HepG2 (cell line): ENCODE results near the gene PLXNB2. TPM values are rescaled to one million over a fixed set of nuclear protein-coding genes. Genes with fewer than 3 reads are reported as not detected.

Experiments used
- ATAC-seq: fragments of 200-7000 bp; cut with Tn5 transposase; 3 replicates; pipeline ENCODE4 v1.9.1; 2020; ENCODE audit warnings: mild to moderate bottlenecking, moderate library complexity
- BruUV-seq: library from RNA; stranded (reverse); fragments of 400-500 nt; replicated peaks from 2 replicates; lab custom pipeline; 2021; lab: Mats Ljungman, UMichigan
- CTCF ChIA-PET: fragments of 300-600 bp; formaldehyde crosslinking; extraction: SDS; loops from one replicate; lab custom pipeline; 2021; ENCODE audit warnings: low total read pairs, inconsistent platforms, low intra/inter-chr PET ratio; lab: Yijun Ruan, JAX
- POLR2A ChIA-PET: fragments of 350-600 bp; sonication (Branson Sonifier 250); formaldehyde crosslinking; loops from one replicate; lab custom pipeline; 2020; ENCODE audit warnings: antibody characterized with exemption, inconsistent platforms; lab: Yijun Ruan, JAX
- DNase-seq: peaks from one replicate; pipeline ENCODE4 v3.0.0-alpha.2; 2015; ENCODE audit warnings: low spot score
- FAIRE-seq: peaks from 3 replicates; lab custom pipeline; 2011; peaks lifted over from hg19 to GRCh38; lab: Jason Lieb, UNC
- H2AFZ ChIP-seq: one replicate; pipeline ENCODE4 v1.6.1; 2011; ENCODE audit warnings: low read length, inconsistent platforms
- H3K27ac ChIP-seq: fragments of 300-600 bp; 3 replicates; pipeline ENCODE4 v1.8.0; 2011; ENCODE audit warnings: mixed run types, mild to moderate bottlenecking, mixed read lengths, low read length, inconsistent platforms; ENCODE audit not compliant: insufficient read depth; ENCODE audit errors: extremely low read length
- H3K27me3 ChIP-seq, 2 experiments: fragments of 200-600 bp in 1 of 2; 2 replicates in 1 of 2; 3 replicates in 1 of 2; pipeline versions ENCODE4 v1.6.0 to v1.8.0; 2011; ENCODE audit warnings: low read length in 2 of 2, mild to moderate bottlenecking in 2 of 2, moderate library complexity in 2 of 2, inconsistent platforms in 1 of 2; ENCODE audit not compliant: insufficient read depth in 2 of 2, control insufficient read depth in 1 of 2
- H3K36me3 ChIP-seq, 2 experiments: fragments of 200-600 bp in 1 of 2; replicated peaks in 1 of 2; 2 replicates in 1 of 2; 3 replicates in 1 of 2; pipeline versions ENCODE4 v1.5.1 to v1.8.0; 2011; ENCODE audit warnings: low read length in 2 of 2, inconsistent platforms in 1 of 2; ENCODE audit not compliant: insufficient read depth in 2 of 2, control insufficient read depth in 1 of 2
- H3K4me1 ChIP-seq: 2 replicates; pipeline ENCODE4 v1.5.1; 2012; ENCODE audit warnings: low read length, inconsistent platforms; ENCODE audit not compliant: insufficient read depth
- H3K4me2 ChIP-seq: 2 replicates; pipeline ENCODE4 v1.6.0; 2011; ENCODE audit warnings: low read depth, low read length, inconsistent platforms
- H3K4me3 ChIP-seq, 3 experiments: fragments of 200-600 bp in 1 of 3; sonication (generic), shearing (Covaris generic) in 1 of 3; replicated peaks in 1 of 3; 2 replicates each; pipeline ENCODE4 v1.5.1; 2011 to 2016; ENCODE audit warnings: low read length in 3 of 3, inconsistent platforms in 2 of 3, low read depth in 2 of 3, mild to moderate bottlenecking in 2 of 3, control low read depth in 1 of 3, mixed read lengths in 1 of 3; ENCODE audit not compliant: insufficient read depth in 1 of 3
- H3K79me2 ChIP-seq: one replicate; pipeline ENCODE4 v1.6.1; 2011; ENCODE audit warnings: low read length, inconsistent platforms; ENCODE audit not compliant: insufficient read depth
- H3K9ac ChIP-seq: 2 replicates; pipeline ENCODE4 v1.6.0; 2011; ENCODE audit warnings: mild to moderate bottlenecking, low read depth, low read length, inconsistent platforms; ENCODE audit not compliant: insufficient read depth
- H3K9me3 ChIP-seq: 2 replicates; pipeline ENCODE4 v1.5.1; 2012; ENCODE audit warnings: mild to moderate bottlenecking, low read length
- H4K20me1 ChIP-seq: 2 replicates; pipeline ENCODE4 v1.6.0; 2011; ENCODE audit warnings: inconsistent platforms, mild to moderate bottlenecking, low read length, moderate library complexity; ENCODE audit not compliant: insufficient read depth
- CENPT ChIP-seq: sonication (generic); formaldehyde crosslinking; IDR thresholded peaks from 2 replicates; pipeline ENCODE4 v1.8.0; 2022; ENCODE audit warnings: low read depth, mild to moderate bottlenecking, moderate library complexity, missing genetic modification reagents
- EEA1 ChIP-seq: sonication (generic); formaldehyde crosslinking; IDR thresholded peaks from 2 replicates; pipeline ENCODE4 v1.5.1; 2020; ENCODE audit warnings: mild to moderate bottlenecking, missing genetic modification reagents, borderline replicate concordance
- GLI4 ChIP-seq: sonication (generic); formaldehyde crosslinking; IDR thresholded peaks from 2 replicates; pipeline ENCODE4 v1.5.1; 2020; ENCODE audit warnings: missing genetic modification reagents, mild to moderate bottlenecking, moderate library complexity, borderline replicate concordance
- KDM1A ChIP-seq: IDR thresholded peaks from 2 replicates; pipeline ENCODE4 v1.6.1; 2016; ENCODE audit warnings: missing compliant biosample characterization
- LCORL ChIP-seq, 2 experiments: fragments of 450-650 bp in 1 of 2; sonication (generic) in 1 of 2; formaldehyde crosslinking in 1 of 2; IDR thresholded peaks; 2 replicates each; pipeline versions ENCODE4 v1.5.0 to v1.6.1; 2017 to 2020; ENCODE audit warnings: antibody characterized with exemption in 1 of 2, missing genetic modification reagents in 1 of 2
- MED13 ChIP-seq: sonication (generic); formaldehyde crosslinking; IDR thresholded peaks from 2 replicates; pipeline ENCODE4 v1.5.0; 2020; ENCODE audit warnings: missing genetic modification reagents
- MED8 ChIP-seq: sonication (generic); formaldehyde crosslinking; IDR thresholded peaks from 2 replicates; pipeline ENCODE4 v1.8.1; 2023; ENCODE audit warnings: mild to moderate bottlenecking, missing genetic modification reagents; ENCODE audit not compliant: insufficient replicate concordance
- MIER2 ChIP-seq: IDR thresholded peaks from 2 replicates; pipeline ENCODE4 v1.6.1; 2016; ENCODE audit warnings: missing biosample characterization, missing genetic modification reagents
- NCOA2 ChIP-seq: sonication (generic); formaldehyde crosslinking; IDR thresholded peaks from 2 replicates; pipeline ENCODE4 v1.8.0; 2022; ENCODE audit warnings: inconsistent platforms
- NFAT5 ChIP-seq: sonication (generic); formaldehyde crosslinking; IDR thresholded peaks from 2 replicates; pipeline ENCODE4 v1.4.0; 2020; ENCODE audit warnings: missing genetic modification reagents
- NFE2L1 ChIP-seq: sonication (generic); formaldehyde crosslinking; IDR thresholded peaks from 2 replicates; pipeline ENCODE4 v1.4.0; 2020; ENCODE audit warnings: missing genetic modification reagents, mild to moderate bottlenecking, borderline replicate concordance
- NFIC ChIP-seq: IDR thresholded peaks from 2 replicates; pipeline ENCODE4 v1.6.1; 2012; ENCODE audit warnings: mild to moderate bottlenecking, low read length, inconsistent platforms
- PCBP1 ChIP-seq: fragments of 200-400 bp; formaldehyde crosslinking; IDR thresholded peaks from 2 replicates; pipeline ENCODE4 v1.6.1; 2017; ENCODE audit warnings: mild to moderate bottlenecking, low read depth, low read length, borderline replicate concordance
- RBFOX2 ChIP-seq: fragments of 200-400 bp; formaldehyde crosslinking; IDR thresholded peaks from 2 replicates; pipeline ENCODE4 v1.6.1; 2017; ENCODE audit warnings: low read depth, mild to moderate bottlenecking, low read length
- ZMYM3 ChIP-seq: sonication (generic); formaldehyde crosslinking; IDR thresholded peaks from 2 replicates; pipeline ENCODE4 v1.5.1; 2020; ENCODE audit warnings: mild to moderate bottlenecking, missing genetic modification reagents
- ZNF235 ChIP-seq: sonication (generic); formaldehyde crosslinking; IDR thresholded peaks from 2 replicates; pipeline ENCODE4 v1.8.1; 2023; ENCODE audit warnings: mild to moderate bottlenecking, missing genetic modification reagents, borderline replicate concordance
- ZNF382 ChIP-seq: sonication (generic); formaldehyde crosslinking; IDR thresholded peaks from 2 replicates; pipeline ENCODE4 v1.5.0; 2020; ENCODE audit warnings: missing genetic modification reagents, mild to moderate bottlenecking, borderline replicate concordance
- ZNF468 ChIP-seq: sonication (generic); formaldehyde crosslinking; IDR thresholded peaks from 2 replicates; pipeline ENCODE4 v1.8.0; 2022; ENCODE audit warnings: mild to moderate bottlenecking, moderate library complexity, missing genetic modification reagents
- ZNF580 ChIP-seq: IDR thresholded peaks from 2 replicates; pipeline ENCODE4 v1.6.1; 2016; ENCODE audit warnings: low read depth, borderline replicate concordance
- ZNF644 ChIP-seq: IDR thresholded peaks from 2 replicates; pipeline ENCODE4 v1.6.1; 2016; ENCODE audit warnings: low read depth
- ZNF674 ChIP-seq: sonication (generic); formaldehyde crosslinking; IDR thresholded peaks from 2 replicates; pipeline ENCODE4 v1.5.0; 2020; ENCODE audit warnings: low read depth, mild to moderate bottlenecking, missing genetic modification reagents
- WGBS: methylation state at CpG from one replicate; pipeline ENCODE4 v1.1.6; 2017; ENCODE audit warnings: low lambda C conversion rate; 5-methylcytosine and 5-hydroxymethylcytosine counted together
- in situ Hi-C: cut with HindIII; loops from 2 replicates; pipeline ENCODE4 v1.10.0; 2017; ENCODE audit warnings: low pct_unique_long_range_greater_than_20kb; ENCODE audit not compliant: extremely low pct_ligation_motif_present
- intact Hi-C: fragments of 100-400 bp; cut with micrococcal nuclease; formaldehyde crosslinking; loops from one replicate; pipeline ENCODE4 v1.10.0; 2022; ENCODE audit not compliant: unreplicated experiment
- polyA plus RNA-seq, 8 experiments: library from polyadenylated mRNA; depleted of rRNA in 3 of 8; stranded (reverse) in 7 of 8; unstranded in 1 of 8; fragments of >200 nt; fragmentation: Illumina TruSeq in 4 of 8; extraction: Trizol in 4 of 8; gene quantifications; 2 replicates each; pipeline versions ENCODE4 v1.2.1 to v1.2.3, GENCODE V29; 2011 to 2016; ENCODE audit warnings: low read depth in 4 of 8, missing spikeins in 1 of 8, mixed read lengths in 1 of 8; ENCODE audit not compliant: insufficient read depth in 1 of 8
- total RNA-seq, 5 experiments: library from RNA; depleted of rRNA; stranded (reverse); fragments of >200 nt; fragmentation: Illumina TruSeq; extraction: Trizol; gene quantifications; 2 replicates each; pipeline ENCODE4 v1.2.3, GENCODE V29; 2016; ENCODE audit warnings: low read depth in 1 of 5

Gene PLXNB2
- total and polyA plus RNA-seq, 2 of the 13 experiments (the other 11 are each of a cell fraction or from before 2014, with no cell fraction given) = 32.6 to 68.9 TPM

DNA sequence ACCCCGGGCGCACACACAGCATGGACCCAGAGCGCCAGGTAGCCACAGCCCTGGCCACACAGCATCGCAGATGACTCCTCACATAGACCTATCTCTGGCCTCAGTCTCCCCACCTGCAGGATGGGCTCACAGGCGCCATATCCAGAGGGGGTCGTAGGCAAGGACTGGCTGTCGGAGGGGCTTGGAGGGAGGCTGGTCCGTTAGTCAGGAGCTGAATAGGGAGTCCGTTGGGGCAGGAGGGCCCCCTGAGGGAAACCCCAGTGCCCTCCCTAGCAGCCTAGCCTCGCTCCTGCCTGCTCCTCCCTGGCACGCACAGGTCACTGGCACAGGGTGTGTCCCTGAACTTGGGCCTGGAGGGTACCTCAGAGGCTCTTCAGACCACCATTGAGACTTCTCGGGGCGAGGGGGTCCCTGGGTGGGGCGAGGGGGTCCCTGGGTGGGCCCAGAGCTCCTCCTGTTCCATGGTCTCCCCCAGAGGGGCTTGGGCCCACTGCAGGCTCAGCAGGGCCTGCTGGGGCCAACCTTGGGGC is 2.0 kb downstream of the PLXNB2 start:
- intact Hi-C loops (no loop called here), in situ Hi-C loops (no loop called here)
- H3K27ac ChIP-seq = peak overlapping the region; percentile 67
- H3K4me3 ChIP-seq = peak overlapping the region; percentile 90 to 95 (median 95)
- H3K9ac ChIP-seq = peak overlapping the region; percentile 90
- peak overlapping the region; percentile 90 for H3K4me2 ChIP-seq
- H2AFZ ChIP-seq = no peak overlapping the region
- peaks cover 4% of the 10 kb centered on the region; the same call in 1 of the 2 replicates for H4K20me1 ChIP-seq
- ChIA-PET CTCF (interaction anchor here (1.4 kb wide), 1 partner anchor 29 kb away, joined by 4 read pairs; no protein-coding TSS in a partner anchor), POLR2A (interaction anchor here (1.2 to 6.7 kb wide), 7 partner anchors 8 to 44 kb away, joined by 3 to 126 read pairs (median 7); partner anchors contain the start of gene MAPK12)
- FAIRE-seq (no peak), DNase-seq (no peak), ATAC-seq (no peak)
- peaks cover 0 to 2% of the 10 kb centered on the region in 2 experiments; a peak in 1 of 5 replicates for H3K36me3 ChIP-seq
- no peaks in the 10 kb centered on the region for H3K27me3 ChIP-seq
- H3K9me3 ChIP-seq = no peaks in the 10 kb centered on the region
- BruUV-seq = no TSS peak
- 49% methylated on average over 7 of the region's 14 CpGs for WGBS
- peaks cover 61% of the 10 kb centered on the region for H3K79me2 ChIP-seq
- H3K4me1 ChIP-seq = peaks cover 82% of the 10 kb centered on the region
- TF ChIP-seq CENPT (CRISPR knock-in tag) (no peak), MED8 (CRISPR knock-in tag) (peak; percentile 41), MED13 (CRISPR knock-in tag) (no peak), LCORL (IDR thresholded peaks at IDR 0.05) (no peak), LCORL (CRISPR knock-in tag; IDR thresholded peaks at IDR 0.05) (no peak), EEA1 (CRISPR knock-in tag) (no peak), ZNF644 (CRISPR knock-in tag) (no peak), MIER2 (CRISPR knock-in tag) (no peak), ZNF468 (CRISPR knock-in tag) (no peak), PCBP1 (no peak), RBFOX2 (peak; percentile 40; the same call in 1 of the 2 replicates), ZNF580 (no peak), KDM1A (CRISPR knock-in tag) (0 out of 2 replicates have a peak, but pooled peaks have one; percentile 67), ZMYM3 (CRISPR knock-in tag) (peak; percentile 93), NFE2L1 (no peak), ZNF674 (CRISPR knock-in tag) (no peak), ZNF235 (no peak), NFIC (no peak), ZNF382 (CRISPR knock-in tag) (no peak), NFAT5 (CRISPR knock-in tag) (no peak), GLI4 (CRISPR knock-in tag) (no peak), NCOA2 (no peak)
